GM18505 (cell line): ENCODE results near the gene TMEM170A.
"Not testable (repeated sequence)": the region's sequence is repeated elsewhere in the genome, so short reads cannot be mapped to it uniquely, and the experiment has no call there.

Experiments
- ATAC-seq: cut with Tn5 transposase; IDR thresholded peaks from one replicate; pipeline ENCODE4 v1.9.1; 2021; ENCODE audit not compliant: unreplicated experiment
- POLR2A ChIP-seq: IDR thresholded peaks from 4 replicates; pipeline ENCODE4 v1.6.1; 2011; ENCODE audit warnings: borderline replicate concordance; ENCODE audit not compliant: insufficient read depth, insufficient read length; ENCODE audit errors: extremely low read depth

TMEM170A gene

GRCh38 chr16:75455677-75456076, 8.8 kb downstream of the TMEM170A start:
- TF ChIP-seq POLR2A: no peak
- no peak for ATAC-seq

GRCh38 chr16:75452464-75453190, 11.9 kb downstream of the TMEM170A start:
- no peak for ATAC-seq
- no peak for TF ChIP-seq POLR2A

GRCh38 chr16:75446416-75446815, 18.1 kb downstream of the TMEM170A start:
- no peak for ATAC-seq
- no peak for TF ChIP-seq POLR2A

GRCh38 chr16:75445298-75445697, 19.2 kb downstream of the TMEM170A start:
- no peak for ATAC-seq
- TF ChIP-seq POLR2A: no peak

GRCh38 chr16:75443298-75443697, 21.2 kb downstream of the TMEM170A start:
- no peak for ATAC-seq
- TF ChIP-seq POLR2A: no peak

- no peak for TF ChIP-seq POLR2A
- peak; percentile 63 for ATAC-seq
These were observed 30.6 kb downstream of the TMEM170A start for GRCh38 chr16:75433732-75434413.

GRCh38 chr16:75432828-75433731, 31.4 kb downstream of the TMEM170A start, which contains the start of gene CFDP1:
Gene CFDP1 (minus strand): TSS chr16:75433503. CDS start chr16:75433352, 151 bp downstream.
- peak; percentile 78 for TF ChIP-seq POLR2A
- peak; percentile 94 for ATAC-seq

- ATAC-seq: no peak
- TF ChIP-seq POLR2A: no peak
These were observed 34.7 kb downstream of the TMEM170A start for GRCh38 chr16:75429621-75430403.

GRCh38 chr16:75426524-75426923, 38.0 kb downstream of the TMEM170A start:
- not testable (repeated sequence) for ATAC-seq

- not testable (repeated sequence) for ATAC-seq
These were observed 40.3 kb downstream of the TMEM170A start for GRCh38 chr16:75424105-75424762.

GRCh38 chr16:75423723-75424104, 40.8 kb downstream of the TMEM170A start:
- TF ChIP-seq POLR2A: no peak
- no peak for ATAC-seq

GRCh38 chr16:75421820-75422126, 42.7 kb downstream of the TMEM170A start:
- TF ChIP-seq POLR2A: no peak
- ATAC-seq: no peak
